ENCODE measurements around the gene MUC4.
"Not testable (repeated sequence)": the region's sequence is repeated elsewhere in the genome, so short reads cannot be mapped to it uniquely, and the experiment has no call there.

MUC4 gene

DNA sequence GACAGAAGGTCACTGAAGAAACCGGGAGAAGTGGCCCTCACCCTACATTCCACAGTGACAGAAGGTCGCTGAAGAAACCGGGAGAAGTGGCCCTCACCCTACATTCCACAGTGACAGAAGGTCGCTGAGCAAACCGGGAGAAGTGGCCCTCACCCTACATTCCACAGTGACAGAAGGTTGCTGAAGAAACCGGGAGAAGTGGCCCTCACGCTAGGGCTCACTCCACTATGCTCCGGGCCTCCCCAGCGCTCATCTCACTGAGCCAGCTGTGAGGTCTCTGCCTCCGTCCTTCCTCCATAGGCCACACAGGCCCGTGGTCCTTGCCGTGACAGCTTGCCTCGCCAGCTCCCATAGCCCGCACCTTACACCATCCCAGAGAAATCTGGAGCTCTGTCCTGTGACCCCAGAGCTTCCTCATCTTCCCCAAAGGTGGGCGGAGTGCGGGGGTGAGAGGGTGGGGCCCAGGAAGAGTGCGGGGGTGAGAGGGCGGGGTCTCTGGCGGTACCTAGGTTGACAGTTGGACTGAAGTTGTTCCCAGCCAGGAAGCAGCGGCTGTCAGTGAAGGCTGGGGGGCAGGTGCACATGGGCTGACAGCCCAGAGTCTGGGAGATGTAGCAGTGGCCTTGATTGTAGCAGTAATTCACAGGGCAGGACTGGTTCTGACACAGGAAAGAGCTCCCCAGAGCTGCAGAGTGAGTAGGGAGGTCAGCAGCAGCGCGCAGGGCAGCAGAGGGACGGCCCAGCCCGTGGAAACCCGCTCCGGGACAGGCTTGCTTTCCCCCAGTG is 59.0 kb downstream of the MUC4 start:
- in situ Hi-C loops (cut with MboI; ENCODE audit: low pct_unique_long_range_greater_than_20kb, low sequenced_read_pairs), result loop anchor here (10.0 kb wide), 1 partner anchor 62 kb away; the partner anchor contains the start of gene MUC4
- DNase-seq, result no peak

DNA sequence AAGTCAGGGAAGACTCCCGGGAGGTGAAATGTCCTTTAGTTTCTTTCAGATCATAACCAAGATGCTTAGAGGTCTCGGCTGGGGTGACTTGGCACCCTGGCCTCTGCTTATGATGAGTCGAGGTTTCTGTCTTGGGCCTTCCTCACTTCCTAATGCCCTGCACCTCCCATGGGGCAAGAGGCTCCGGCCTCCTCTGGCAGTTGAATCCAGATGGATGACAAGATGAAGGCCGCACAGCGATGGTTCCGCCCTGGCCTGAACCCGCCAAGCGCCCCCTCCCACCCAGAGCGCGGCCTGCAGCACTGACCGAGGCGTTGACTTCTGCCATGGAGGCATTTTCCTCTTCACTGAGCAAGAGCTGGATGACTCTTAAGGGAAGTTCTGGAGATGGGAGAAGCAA is 59.7 kb downstream of the MUC4 start:
- DNase-seq, result no peak
- in situ Hi-C loops (cut with MboI; ENCODE audit: low pct_unique_long_range_greater_than_20kb, low sequenced_read_pairs), result loop anchor here (10.0 kb wide), 1 partner anchor 63 kb away; the partner anchor contains the start of gene MUC4

DNA sequence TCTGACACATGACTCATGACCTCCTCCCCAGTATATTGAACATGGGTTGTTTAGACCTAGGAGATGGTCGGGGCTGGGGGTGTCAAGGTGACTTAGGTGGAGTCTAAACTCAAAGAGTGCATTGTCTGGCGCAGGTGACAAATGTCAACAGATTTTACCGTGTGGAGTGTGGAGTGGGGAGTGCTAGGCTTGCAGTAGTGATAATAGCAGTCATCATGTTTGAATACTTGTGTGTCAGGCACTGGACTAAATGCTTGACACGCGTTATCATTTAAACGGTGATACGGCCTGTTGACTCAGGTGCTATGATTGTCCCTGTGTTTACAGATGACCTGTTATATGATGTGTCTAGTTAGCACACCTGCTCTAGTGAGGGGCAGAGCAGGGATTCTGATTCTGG is 60.2 kb downstream of the MUC4 start:
- in situ Hi-C loops (cut with MboI; ENCODE audit: low pct_unique_long_range_greater_than_20kb, low sequenced_read_pairs), result loop anchor here (10.0 kb wide), 1 partner anchor 63 kb away; the partner anchor contains the start of gene MUC4
- no peak for DNase-seq

DNA sequence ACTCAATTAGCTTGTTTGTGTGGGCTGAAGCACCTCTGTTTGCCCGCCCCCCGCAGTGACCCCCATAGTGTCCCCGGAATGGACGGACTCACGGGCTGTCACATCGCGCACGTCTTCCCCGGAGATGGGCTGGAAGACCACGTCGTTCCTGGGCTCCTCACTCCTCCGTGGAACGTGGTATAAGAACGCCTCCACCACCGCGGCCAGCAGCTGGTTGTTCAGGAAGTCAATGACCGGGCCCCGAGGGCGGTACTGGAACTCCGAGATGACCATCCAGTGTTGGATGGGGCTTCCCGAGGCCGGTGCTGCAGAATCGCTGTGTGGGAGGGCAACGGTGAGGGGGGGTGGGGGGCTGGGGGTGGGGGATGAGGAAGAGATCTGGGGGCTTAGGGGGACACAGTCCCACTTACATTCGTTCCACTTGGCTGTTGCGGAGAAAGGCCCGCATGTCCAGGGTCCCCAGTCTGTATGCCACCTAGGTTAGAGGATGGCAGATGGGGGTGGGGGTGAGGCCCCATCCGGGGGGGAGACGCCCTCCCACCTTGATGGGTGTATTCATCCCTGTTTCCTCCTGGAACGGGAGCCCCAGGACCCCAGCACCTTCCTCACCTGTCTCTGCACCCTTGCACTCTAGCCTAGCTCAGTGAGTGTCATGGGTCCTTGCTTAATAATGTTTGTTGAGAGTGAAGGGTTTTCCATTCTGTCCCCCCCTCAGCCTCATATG is 60.8 kb downstream of the MUC4 start:
- in situ Hi-C loops (cut with MboI; ENCODE audit: low pct_unique_long_range_greater_than_20kb, low sequenced_read_pairs), result loop anchor here (10.0 kb wide), 1 partner anchor 64 kb away; the partner anchor contains the start of gene MUC4
- no peak for DNase-seq

DNA sequence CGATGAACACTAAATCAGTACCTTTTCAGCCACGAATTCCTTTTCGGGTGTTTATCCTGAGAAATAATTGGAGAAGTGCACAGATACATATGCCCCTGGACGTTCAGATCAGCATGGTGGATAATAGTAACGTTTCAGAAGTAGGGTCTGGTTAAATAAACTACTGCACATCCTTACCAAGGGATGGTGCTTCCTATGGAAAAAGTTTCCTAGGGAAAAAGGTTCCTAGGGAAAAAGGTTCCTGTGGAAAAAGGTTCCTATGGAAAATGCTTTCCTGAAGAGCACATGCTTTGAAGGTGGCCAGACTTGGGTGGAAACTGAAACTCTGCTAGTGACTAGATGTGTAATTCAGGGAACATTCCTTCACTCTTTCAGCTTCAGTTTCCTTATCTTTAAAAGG is 62.6 kb downstream of the MUC4 start:
- DNase-seq; in situ Hi-C loops (cut with MboI; ENCODE audit: low pct_unique_long_range_greater_than_20kb, low sequenced_read_pairs): not testable (repeated sequence)

DNA sequence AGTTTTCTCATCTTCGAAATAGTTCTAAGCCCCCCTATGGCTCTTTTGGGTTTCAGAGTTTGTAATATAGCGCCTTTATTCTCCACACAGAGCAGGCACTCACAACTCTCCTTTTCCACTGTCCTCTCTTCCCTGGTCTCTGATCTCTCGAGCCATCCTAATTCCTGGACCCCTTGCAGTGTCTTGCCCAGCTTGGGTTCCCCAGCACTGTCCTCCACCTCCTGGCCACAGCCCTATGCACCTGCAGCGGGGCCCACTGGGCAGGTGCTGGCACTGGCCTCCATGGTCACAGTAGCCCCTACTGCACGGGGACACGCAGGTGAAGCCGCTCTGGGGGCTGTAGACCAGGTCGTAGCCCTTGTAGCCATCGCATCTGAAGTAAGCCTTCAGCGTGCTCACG is 63.1 kb downstream of the MUC4 start:
- no peak for DNase-seq
- in situ Hi-C loops (cut with MboI; ENCODE audit: low pct_unique_long_range_greater_than_20kb, low sequenced_read_pairs), result no loop called here

DNA sequence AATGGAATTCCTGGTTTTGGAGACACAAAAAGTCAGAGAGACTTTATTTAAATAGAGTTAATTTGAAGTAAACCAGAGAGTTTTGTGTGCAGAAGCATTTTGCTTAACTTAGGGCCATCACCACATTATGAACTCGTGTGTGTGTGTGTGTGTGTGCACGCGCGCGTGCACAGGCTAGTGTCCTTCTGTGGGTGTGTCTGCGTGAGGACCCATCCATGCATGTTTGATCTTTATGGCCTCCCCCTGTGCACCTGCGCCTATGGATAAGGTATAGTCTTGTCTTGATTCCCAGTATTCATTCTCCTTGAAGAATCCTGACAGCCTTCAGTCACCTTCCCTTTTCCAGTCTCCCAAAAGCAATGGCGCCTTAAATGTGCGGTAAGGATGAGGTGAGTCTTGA is 65.0 kb downstream of the MUC4 start:
- no peak for DNase-seq
- in situ Hi-C loops (cut with MboI; ENCODE audit: low pct_unique_long_range_greater_than_20kb, low sequenced_read_pairs), result no loop called here

DNA sequence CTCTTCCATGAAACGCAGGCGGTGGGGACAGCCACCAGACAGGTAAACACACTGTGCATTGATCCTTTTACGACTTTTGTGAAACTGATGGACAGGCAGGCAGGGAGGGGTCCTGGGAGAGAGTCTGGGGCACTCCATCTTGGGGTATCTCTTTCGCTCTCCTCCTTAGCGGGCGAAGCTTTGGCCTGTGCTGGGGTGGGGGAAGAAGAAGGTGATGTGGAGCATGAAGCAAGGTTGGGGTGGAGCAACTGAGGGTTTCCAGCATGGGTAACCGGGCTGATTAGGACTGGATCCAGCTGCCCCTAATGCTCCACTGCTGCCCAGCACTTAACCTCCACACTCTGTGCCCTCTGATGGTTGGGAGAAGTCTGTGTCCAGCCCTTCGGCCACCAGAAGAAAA is 65.4 kb downstream of the MUC4 start:
- no peak for DNase-seq
- in situ Hi-C loops (cut with MboI; ENCODE audit: low pct_unique_long_range_greater_than_20kb, low sequenced_read_pairs), result no loop called here

DNA sequence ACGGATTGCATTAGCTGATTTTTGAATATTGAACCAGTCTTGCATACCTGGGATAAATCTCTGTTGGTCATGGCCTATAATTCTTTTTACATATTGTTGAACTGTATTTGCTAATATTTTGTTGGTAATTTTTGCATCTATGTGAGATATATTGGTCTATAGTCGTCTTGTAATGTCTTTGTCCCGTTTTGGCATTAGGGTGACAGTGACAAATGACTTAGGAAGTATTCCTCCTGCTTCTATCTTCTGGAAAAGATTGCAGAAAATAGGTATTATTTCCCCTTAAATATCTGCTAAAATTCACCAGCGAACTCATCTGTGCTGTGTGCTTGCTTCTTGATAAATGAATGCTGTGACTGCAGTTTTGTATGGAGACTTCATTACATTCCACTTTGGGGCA is 67.3 kb downstream of the MUC4 start:
- in situ Hi-C loops (cut with MboI; ENCODE audit: low pct_unique_long_range_greater_than_20kb, low sequenced_read_pairs), result no loop called here
- no peak for DNase-seq

DNA sequence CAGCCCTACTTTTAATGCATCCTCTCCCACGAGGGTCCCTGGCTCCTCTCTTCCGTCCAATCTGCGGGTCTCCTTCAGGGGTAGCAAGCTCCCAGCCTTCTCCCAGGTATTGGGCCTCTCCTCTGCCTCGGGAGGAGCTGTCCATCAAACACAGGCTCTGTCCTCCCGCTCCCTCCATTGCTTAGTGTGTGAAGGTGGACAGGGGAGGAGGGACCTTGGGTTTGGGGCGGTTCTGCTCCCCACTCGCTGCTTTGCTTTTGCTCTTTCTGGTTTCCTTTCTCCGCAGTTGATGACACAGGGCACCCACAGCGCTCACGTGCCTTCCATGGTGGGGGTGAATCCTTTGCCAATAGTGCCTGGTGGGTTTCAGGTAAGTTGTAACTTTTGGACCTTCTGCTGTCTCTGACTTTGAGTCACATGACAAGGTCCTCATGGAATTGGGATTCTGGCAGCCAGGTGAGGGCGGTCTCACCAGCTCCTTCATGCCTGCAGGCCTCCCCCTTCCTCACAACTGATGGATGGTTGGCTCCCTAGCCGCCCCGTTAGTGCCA is 72.1 kb downstream of the MUC4 start:
- in situ Hi-C loops (cut with MboI; ENCODE audit: low pct_unique_long_range_greater_than_20kb, low sequenced_read_pairs), result no loop called here
- no peak for DNase-seq

DNA sequence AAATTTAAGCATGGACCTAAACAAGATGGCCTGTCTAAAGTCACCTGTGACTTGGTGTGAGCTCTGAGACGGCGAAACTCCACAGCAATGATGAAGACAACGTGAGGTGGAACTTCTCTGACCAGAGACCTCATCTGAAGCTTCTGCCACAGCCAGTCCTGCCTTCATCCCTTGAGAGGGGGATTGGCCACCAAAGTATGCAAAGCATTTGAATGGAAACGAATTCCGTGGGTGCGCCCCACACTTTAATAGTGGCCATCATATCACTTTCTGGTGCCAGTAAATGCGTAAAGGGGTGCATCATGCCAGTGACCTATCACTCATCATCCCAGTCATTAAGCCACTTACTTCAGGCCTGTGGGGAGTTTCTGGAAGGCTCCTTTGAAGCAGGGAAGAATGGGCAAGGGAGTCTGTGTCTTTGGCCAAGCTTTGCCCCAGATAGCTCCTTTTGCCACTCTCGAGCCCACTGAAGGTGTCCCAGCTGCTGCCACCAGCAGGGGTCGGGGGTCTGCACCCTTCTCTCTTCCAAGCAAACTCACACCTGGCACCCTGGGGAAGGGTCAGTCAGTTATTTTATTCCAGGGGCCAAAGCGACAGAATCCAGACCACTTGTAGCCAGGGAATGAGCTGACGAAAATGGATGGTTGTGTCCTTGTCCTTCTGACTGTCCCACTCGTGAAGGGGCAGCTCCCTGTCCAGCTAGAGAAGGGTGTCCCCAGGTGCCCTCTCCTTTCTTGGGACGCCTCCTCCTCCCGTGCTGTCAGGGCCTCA is 73.3 kb downstream of the MUC4 start:
- in situ Hi-C loops (cut with MboI; ENCODE audit: low pct_unique_long_range_greater_than_20kb, low sequenced_read_pairs), result no loop called here
- DNase-seq, result no peak

DNA sequence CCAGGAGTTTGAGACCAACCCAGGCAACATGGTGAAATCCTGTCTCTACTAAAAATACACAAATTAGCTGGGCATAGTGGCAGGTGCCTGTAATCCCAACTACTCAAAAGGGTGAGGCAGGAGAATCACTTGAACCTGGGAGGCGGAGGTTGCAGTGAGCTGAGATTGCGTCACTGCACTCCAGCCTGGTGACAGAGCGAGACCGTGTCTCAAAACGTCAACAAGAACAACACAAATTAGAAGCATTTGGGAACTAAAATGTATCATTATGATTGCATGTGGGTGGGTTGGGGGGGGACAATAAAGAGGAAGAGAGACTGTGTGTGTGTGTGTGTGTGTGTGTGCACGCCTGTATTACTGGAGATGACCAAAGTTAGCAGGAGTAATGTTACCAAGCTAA is 73.9 kb downstream of the MUC4 start:
- DNase-seq; in situ Hi-C loops (cut with MboI; ENCODE audit: low pct_unique_long_range_greater_than_20kb, low sequenced_read_pairs): not testable (repeated sequence)

DNA sequence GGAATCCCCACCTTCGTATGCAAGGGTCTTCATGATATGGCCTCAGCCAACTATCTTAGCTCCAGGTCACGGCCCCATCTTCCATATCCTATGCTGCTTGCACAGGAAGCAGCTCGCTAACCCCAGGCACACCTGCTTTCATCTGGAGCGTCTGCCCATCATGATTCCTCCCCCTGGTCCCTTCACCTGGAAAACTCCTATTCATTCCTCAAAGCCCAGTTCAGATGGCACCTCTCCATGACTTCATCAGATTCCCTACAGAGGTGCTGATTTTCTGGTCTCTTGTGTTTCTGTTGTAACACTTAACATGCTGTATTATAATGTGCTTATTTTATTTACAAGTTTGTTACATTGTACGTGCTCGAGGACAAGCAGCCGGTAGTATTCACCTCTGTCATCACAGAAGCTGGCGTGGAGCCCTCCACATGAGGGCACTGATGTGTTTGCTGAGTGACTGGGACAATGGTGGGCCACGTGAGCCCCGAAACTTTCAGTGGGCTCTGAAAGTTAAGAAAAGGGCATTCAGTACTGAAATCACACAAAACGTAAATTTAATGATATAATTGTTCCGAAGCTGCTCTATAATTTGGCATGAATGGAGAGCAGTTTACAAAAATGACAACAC is 74.8 kb downstream of the MUC4 start:
- in situ Hi-C loops (cut with MboI; ENCODE audit: low pct_unique_long_range_greater_than_20kb, low sequenced_read_pairs), result no loop called here
- DNase-seq, result no peak

DNA sequence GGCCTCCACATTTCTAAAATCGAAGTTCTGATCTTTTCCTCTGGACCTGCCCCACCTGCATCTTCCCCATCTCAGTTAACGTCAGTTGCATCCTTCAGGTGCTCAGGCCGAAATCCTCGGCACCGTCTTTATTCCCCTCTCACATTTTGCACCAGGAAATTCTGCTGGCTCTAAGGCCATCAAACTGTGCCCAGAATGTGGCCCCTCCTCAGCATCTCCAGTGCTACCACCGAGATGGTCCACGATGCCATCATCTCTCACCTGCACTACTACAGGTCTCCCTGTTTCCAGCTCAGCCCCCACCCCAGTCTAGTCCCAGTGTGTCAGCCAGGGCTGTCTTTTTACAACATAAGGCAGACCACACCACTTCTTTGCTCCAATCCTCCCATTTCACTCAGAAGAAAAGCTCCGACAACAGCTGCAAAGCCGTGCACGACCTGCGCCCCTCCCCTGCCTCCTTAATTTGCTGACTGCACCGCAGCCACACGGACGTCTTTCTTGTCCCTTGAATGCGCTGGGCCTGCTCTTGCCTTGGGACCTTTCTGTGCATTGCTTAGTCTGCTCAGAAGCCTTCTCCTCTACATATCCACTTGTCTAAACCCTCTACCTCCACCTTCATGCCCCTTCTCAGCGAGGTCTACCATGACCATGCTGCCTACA is 76.6 kb downstream of the MUC4 start:
- no peak for DNase-seq
- in situ Hi-C loops (cut with MboI; ENCODE audit: low pct_unique_long_range_greater_than_20kb, low sequenced_read_pairs), result no loop called here

DNA sequence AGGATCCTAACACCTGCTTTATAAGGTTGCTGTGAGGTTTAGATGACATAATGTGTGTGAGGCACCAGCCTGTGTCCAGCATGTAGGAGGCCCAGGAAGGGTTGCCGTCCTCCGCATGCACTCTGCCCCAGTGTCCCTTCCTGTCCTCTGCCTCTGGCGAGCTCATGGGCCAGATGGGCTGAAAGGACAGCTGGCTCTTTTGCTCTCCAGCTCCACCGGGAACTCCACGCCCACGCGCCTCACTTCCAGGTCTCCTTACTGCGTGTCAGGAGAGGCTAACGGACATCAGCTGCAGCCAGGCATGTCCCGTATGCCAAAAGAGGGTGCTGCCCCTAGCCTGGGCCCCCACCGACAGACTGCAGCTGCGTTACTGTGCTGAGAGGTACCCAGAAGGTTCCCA is 78.8 kb downstream of the MUC4 start:
- no peak for DNase-seq
- in situ Hi-C loops (cut with MboI; ENCODE audit: low pct_unique_long_range_greater_than_20kb, low sequenced_read_pairs), result no loop called here

DNA sequence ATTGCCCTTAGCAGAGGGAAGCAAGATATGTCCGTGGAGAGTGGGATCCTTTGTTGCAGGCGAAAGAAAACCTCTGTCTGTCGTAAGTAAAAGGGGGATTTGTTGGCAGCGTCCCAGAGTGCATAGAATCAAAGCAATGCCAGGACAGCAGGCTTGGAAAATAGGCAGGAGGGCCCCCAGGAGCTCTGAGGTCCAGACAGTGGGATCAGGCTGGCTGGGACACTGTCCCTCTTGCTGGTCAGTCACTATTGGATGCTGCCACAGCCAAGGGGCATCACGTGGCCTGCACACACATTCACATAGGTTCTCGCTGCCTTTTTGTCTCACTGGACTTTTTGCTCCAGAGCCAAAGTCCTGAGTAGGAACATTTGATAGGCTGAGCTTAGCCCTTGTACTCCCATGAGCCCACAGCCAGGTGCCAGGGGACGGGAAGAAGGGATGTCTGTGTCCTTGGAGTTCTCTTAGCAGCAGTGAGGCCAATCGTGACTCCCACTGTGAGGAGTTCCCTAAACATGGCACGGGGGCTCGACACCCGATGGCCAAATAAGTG is 80.3 kb downstream of the MUC4 start:
- DNase-seq, result no peak
- in situ Hi-C loops (cut with MboI; ENCODE audit: low pct_unique_long_range_greater_than_20kb, low sequenced_read_pairs), result no loop called here

DNA sequence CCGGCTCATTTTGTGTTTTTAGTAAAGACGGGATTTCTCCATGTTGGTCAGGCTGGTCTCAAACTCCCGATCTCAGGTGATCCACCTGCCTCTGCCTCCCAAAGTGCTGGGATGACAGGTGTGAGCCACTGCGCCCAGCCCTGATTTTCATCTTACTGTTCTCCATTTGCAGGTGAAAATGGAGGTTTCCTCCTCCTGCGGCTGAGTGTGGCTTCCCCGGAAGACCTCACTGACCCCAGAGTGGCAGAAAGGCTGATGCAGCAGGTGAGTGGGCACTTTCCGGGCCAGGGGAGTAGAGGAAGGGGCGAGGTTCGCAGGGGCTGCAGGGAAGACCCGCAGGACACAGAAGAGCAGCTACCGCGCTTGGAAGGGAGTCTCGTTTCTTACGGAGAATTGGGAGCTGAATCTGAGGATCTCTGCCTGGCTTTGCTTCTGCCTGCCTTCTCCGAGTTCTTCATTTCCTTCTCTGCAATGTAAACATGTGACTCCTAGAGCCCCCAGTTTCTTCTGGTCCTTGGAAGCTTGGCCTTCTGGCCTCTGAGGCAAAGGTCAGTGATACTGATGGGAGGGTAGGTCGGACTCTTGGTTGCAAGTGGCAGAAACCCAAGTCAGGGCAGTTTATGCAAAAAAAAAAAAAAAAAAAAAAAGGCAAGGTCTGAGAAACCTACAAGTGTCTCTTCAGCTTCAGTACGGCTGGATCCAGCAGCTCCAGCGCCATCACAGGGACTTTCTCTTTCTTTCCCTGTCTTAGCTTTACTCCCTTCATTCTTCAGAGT is 82.1 kb downstream of the MUC4 start:
- in situ Hi-C loops (cut with MboI; ENCODE audit: low pct_unique_long_range_greater_than_20kb, low sequenced_read_pairs), result no loop called here
- no peak for DNase-seq

DNA sequence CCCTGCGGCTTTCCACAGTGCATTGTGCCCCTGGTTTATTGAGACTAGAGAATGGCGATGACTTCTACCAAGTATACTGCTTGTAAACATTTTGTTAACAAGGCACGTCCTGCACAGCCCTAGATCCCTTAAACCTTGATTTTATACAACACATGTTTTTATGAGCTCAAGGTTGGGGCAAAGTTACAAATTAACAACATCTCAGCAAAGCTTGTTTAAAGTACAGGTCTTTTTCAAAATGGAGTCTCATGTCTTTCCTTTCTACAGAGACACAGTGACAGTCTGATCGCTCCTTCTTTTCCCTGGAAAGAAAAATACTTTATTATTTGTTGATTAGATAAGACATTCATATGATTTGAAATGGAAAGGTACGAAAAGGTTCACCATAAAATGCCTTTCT is 82.9 kb downstream of the MUC4 start:
- DNase-seq; in situ Hi-C loops (cut with MboI; ENCODE audit: low pct_unique_long_range_greater_than_20kb, low sequenced_read_pairs): not testable (repeated sequence)

All from KBM-7 (cell line).